NT2/D1 (cell line): ENCODE results near the gene VAPB.

Experiments used
- DNase-seq: peaks from one replicate; pipeline ENCODE4 v3.0.0-alpha.2; 2011; ENCODE audit warnings: low read depth, low spot score
- H3K27me3 ChIP-seq: 2 replicates; pipeline ENCODE4 v1.6.0; 2011; ENCODE audit warnings: mild to moderate bottlenecking; ENCODE audit not compliant: insufficient read length, insufficient read depth
- H3K36me3 ChIP-seq: 2 replicates; pipeline ENCODE4 v1.6.1; 2011; ENCODE audit warnings: mild to moderate bottlenecking, low read length, mixed read lengths; ENCODE audit not compliant: insufficient read depth, insufficient read length
- H3K4me1 ChIP-seq: 2 replicates; pipeline ENCODE4 v1.5.1; 2011; ENCODE audit not compliant: insufficient read depth, insufficient read length
- H3K4me3 ChIP-seq: 2 replicates; pipeline ENCODE4 v1.5.1; 2011; ENCODE audit warnings: low read depth; ENCODE audit not compliant: insufficient read length
- H3K9ac ChIP-seq: 2 replicates; pipeline ENCODE4 v1.6.0; 2011; ENCODE audit warnings: low read depth; ENCODE audit not compliant: insufficient read length
- H3K9me3 ChIP-seq: 2 replicates; pipeline ENCODE4 v1.5.1; 2011; ENCODE audit warnings: mild to moderate bottlenecking, low read length; ENCODE audit not compliant: insufficient read depth
- SUZ12 ChIP-seq: IDR thresholded peaks from 2 replicates; pipeline ENCODE4 v1.6.1; 2011; ENCODE audit not compliant: insufficient read length, insufficient read depth; ENCODE audit errors: extremely low read depth
- YY1 ChIP-seq: IDR thresholded peaks from 2 replicates; pipeline ENCODE4 v1.6.1; 2011; ENCODE audit not compliant: insufficient read length, insufficient read depth
- ZNF274 ChIP-seq: IDR thresholded peaks from 2 replicates; pipeline ENCODE4 v1.6.1; 2011; ENCODE audit warnings: mild to moderate bottlenecking, low read depth, low read length

VAPB gene

GRCh38 chr20:58389968-58390658, 1.1 kb downstream of the VAPB start:
- H3K36me3 ChIP-seq = peaks cover 49% of the 10 kb centered on the region

GRCh38 chr20:58390659-58391035, 1.6 kb downstream of the VAPB start:
- Histone ChIP-seq H3K27me3 (no peaks in the 10 kb centered on the region), H3K4me1 (peaks cover 7% of the 10 kb centered on the region), H3K9me3 (no peaks in the 10 kb centered on the region), H3K9ac (peak overlapping the region; percentile 62), H3K4me3 (peak overlapping the region; percentile 86), H3K36me3 (peaks cover 52% of the 10 kb centered on the region)
- DNase-seq = no peak
- TF ChIP-seq ZNF274 (no peak), SUZ12 (no peak), YY1 (no peak)

More at GRCh38 chr20:58389968-58390658, 1.1 kb downstream of the VAPB start:
- H3K9ac ChIP-seq = peak overlapping the region; percentile 99
- peaks cover 7% of the 10 kb centered on the region for H3K4me1 ChIP-seq
- TF ChIP-seq SUZ12 = no peak
- no peak for TF ChIP-seq YY1
- no peak for TF ChIP-seq ZNF274
- peak overlapping the region; percentile 86 for H3K4me3 ChIP-seq
- H3K9me3 ChIP-seq = no peaks in the 10 kb centered on the region
- no peaks in the 10 kb centered on the region for H3K27me3 ChIP-seq
- DNase-seq = no peak

- DNase-seq = no peak
- peaks cover 52% of the 10 kb centered on the region for H3K36me3 ChIP-seq
- no peaks in the 10 kb centered on the region for H3K9me3 ChIP-seq
- no peak overlapping the region for H3K4me3 ChIP-seq
- no peak overlapping the region for H3K9ac ChIP-seq
- H3K4me1 ChIP-seq = peaks cover 7% of the 10 kb centered on the region
- TF ChIP-seq SUZ12 (no peak), ZNF274 (no peak), YY1 (no peak)
- no peaks in the 10 kb centered on the region for H3K27me3 ChIP-seq
These were observed 3.3 kb downstream of the VAPB start for GRCh38 chr20:58392286-58392685.

- Histone ChIP-seq H3K9ac (no peak overlapping the region), H3K9me3 (no peaks in the 10 kb centered on the region), H3K27me3 (no peaks in the 10 kb centered on the region), H3K4me1 (peaks cover 7% of the 10 kb centered on the region), H3K4me3 (no peak overlapping the region), H3K36me3 (peaks cover 52% of the 10 kb centered on the region)
- DNase-seq = no peak
- TF ChIP-seq ZNF274 (no peak), YY1 (no peak), SUZ12 (no peak)
These were observed 4.3 kb downstream of the VAPB start for GRCh38 chr20:58393299-58393698.

GRCh38 chr20:58394801-58395200, 5.8 kb downstream of the VAPB start:
- no peak for DNase-seq
- no peak overlapping the region for H3K4me3 ChIP-seq
- H3K27me3 ChIP-seq = no peaks in the 10 kb centered on the region
- peaks cover 52% of the 10 kb centered on the region for H3K36me3 ChIP-seq
- peaks cover 2% of the 10 kb centered on the region; the same call in 1 of the 2 replicates for H3K9me3 ChIP-seq
- no peak for TF ChIP-seq SUZ12
- no peak for TF ChIP-seq ZNF274
- H3K9ac ChIP-seq = no peak overlapping the region
- peaks cover 7% of the 10 kb centered on the region for H3K4me1 ChIP-seq

GRCh38 chr20:58395604-58396003, 6.6 kb downstream of the VAPB start:
- DNase-seq = no peak
- H3K9me3 ChIP-seq = peaks cover 6% of the 10 kb centered on the region; the same call in 1 of the 2 replicates
- H3K9ac ChIP-seq = no peak overlapping the region
- H3K4me3 ChIP-seq = no peak overlapping the region
- TF ChIP-seq ZNF274 (no peak), YY1 (no peak), SUZ12 (no peak)
- no peaks in the 10 kb centered on the region for H3K27me3 ChIP-seq
- peaks cover 49% of the 10 kb centered on the region for H3K36me3 ChIP-seq
- H3K4me1 ChIP-seq = peaks cover under 1% of the 10 kb centered on the region

GRCh38 chr20:58397429-58397828, 8.4 kb downstream of the VAPB start:
- H3K4me3 ChIP-seq = no peak overlapping the region
- H3K27me3 ChIP-seq = no peaks in the 10 kb centered on the region
- no peaks in the 10 kb centered on the region for H3K4me1 ChIP-seq
- H3K9me3 ChIP-seq = peaks cover 6% of the 10 kb centered on the region; the same call in 1 of the 2 replicates
- TF ChIP-seq ZNF274 = no peak
- TF ChIP-seq SUZ12 = no peak
- no peak for TF ChIP-seq YY1
- H3K9ac ChIP-seq = no peak overlapping the region
- no peak for DNase-seq
- peaks cover 38% of the 10 kb centered on the region for H3K36me3 ChIP-seq
